K562 (cell line): ENCODE results near the gene LRRC25. TPM values are rescaled to one million over a fixed set of nuclear protein-coding genes. Genes with fewer than 3 reads are reported as not detected.

Experiments used
- CBFA2T2 ChIP-seq: fragments of 450-650 bp; conservative IDR thresholded peaks from 2 replicates; pipeline ENCODE4 v1.6.1; 2017; ENCODE audit warnings: mild to moderate bottlenecking
- ERF ChIP-seq: fragments of 450-650 bp; formaldehyde crosslinking; IDR thresholded peaks from 2 replicates; pipeline ENCODE4 v1.4.0; 2020; ENCODE audit warnings: mild to moderate bottlenecking, mixed read lengths
- GTF3C2 ChIP-seq: IDR thresholded peaks from 3 replicates; pipeline ENCODE4 v1.6.1; 2011; ENCODE audit warnings: borderline replicate concordance, mild to moderate bottlenecking, moderate library complexity; ENCODE audit not compliant: insufficient read length; ENCODE audit errors: extremely low read depth
- PBX2 ChIP-seq, 2 experiments: IDR thresholded peaks in 1 of 2; conservative IDR thresholded peaks in 1 of 2; 2 replicates each; pipeline ENCODE4 v1.6.1; 2016; ENCODE audit warnings: low read depth in 2 of 2, mild to moderate bottlenecking in 1 of 2, missing compliant biosample characterization in 1 of 2, missing genetic modification characterization in 1 of 2, moderate library complexity in 1 of 2
- PRMT5 ChIP-seq: sonication (generic); formaldehyde crosslinking; IDR thresholded peaks from 2 replicates; pipeline ENCODE4 v1.5.0; 2020; ENCODE audit warnings: missing genetic modification reagents
- SP1 ChIP-seq: sonication (generic); formaldehyde crosslinking; IDR thresholded peaks from 2 replicates; pipeline ENCODE4 v1.8.1; 2022; ENCODE audit warnings: mild to moderate bottlenecking, missing genetic modification reagents
- STAT6 ChIP-seq: sonication (generic); formaldehyde crosslinking; IDR thresholded peaks from 2 replicates; pipeline ENCODE4 v1.8.1; 2023; ENCODE audit warnings: mild to moderate bottlenecking, missing genetic modification reagents
- TAF1 ChIP-seq: IDR thresholded peaks from 2 replicates; pipeline ENCODE4 v1.6.1; 2011; ENCODE audit warnings: mild to moderate bottlenecking, low read length, moderate library complexity; ENCODE audit not compliant: insufficient read depth, control insufficient read depth, severe bottlenecking; ENCODE audit errors: extremely low read depth
- TFE3 ChIP-seq: fragments of 450-650 bp; formaldehyde crosslinking; IDR thresholded peaks from 2 replicates; pipeline ENCODE4 v1.4.0; 2020; ENCODE audit warnings: mild to moderate bottlenecking, mixed read lengths
- ZBTB34 ChIP-seq: fragments of 250-450 bp; sonication (Bioruptor Pico); IDR thresholded peaks from 2 replicates; pipeline ENCODE4 v1.8.0; 2021; ENCODE audit warnings: mild to moderate bottlenecking, moderate library complexity
- ZNF449 ChIP-seq: fragments of 250-450 bp; sonication (Bioruptor Pico); IDR thresholded peaks from 2 replicates; pipeline ENCODE4 v1.8.0; 2022; ENCODE audit warnings: moderate library complexity, mild to moderate bottlenecking, inconsistent platforms
- polyA plus RNA-seq, 8 experiments: library from polyadenylated mRNA; depleted of rRNA in 4 of 8; stranded (reverse) in 5 of 8; unstranded in 3 of 8; fragments of >200 nt; fragmentation: Nextera tagmentation in 2 of 8; fragmentation: Illumina TruSeq in 1 of 8; extraction: Ambion mirVana in 2 of 8; extraction: Trizol in 1 of 8; gene quantifications; 2 replicates each; pipeline versions ENCODE4 v1.2.1 to v1.2.3, GENCODE V29; 2011 to 2014; ENCODE audit warnings: inconsistent platforms in 1 of 8, missing spikeins in 1 of 8
- total RNA-seq, 7 experiments: library from RNA; depleted of rRNA in 6 of 7; stranded (reverse); fragments of >200 nt in 6 of 7; fragmentation: Illumina TruSeq in 2 of 7; extraction: Trizol in 2 of 7; gene quantifications; 2 replicates each; pipeline versions ENCODE4 v1.2.1 to v1.2.3, GENCODE V29; 2011 to 2021; ENCODE audit warnings: low replicate concordance in 1 of 7

Gene LRRC25
- total and polyA plus RNA-seq, 9 of the 15 experiments (the other 6 are each of a cell fraction or from before 2014, with no cell fraction given), result 0.07 to 0.36 (median 0.10) TPM; not detected in 3

- TF ChIP-seq GTF3C2 (no peak), STAT6 (CRISPR knock-in tag) (peak; percentile 45; the same call in 1 of the 2 replicates), TFE3 (CRISPR knock-in tag) (no peak), SP1 (CRISPR knock-in tag) (peak; percentile 75), PBX2 (CRISPR knock-in tag; IDR thresholded peaks at IDR 0.05; ENCODE audit: low read depth) (no peak), PBX2 (tag; conservative IDR thresholded peaks at IDR 0.05; ENCODE audit: low read depth) (no peak), ERF (CRISPR knock-in tag) (no peak; the same call in none of the 2 replicates), PRMT5 (CRISPR knock-in tag) (no peak), TAF1 (peak; percentile 57), ZBTB34 (CRISPR knock-in tag) (no peak), ZNF449 (CRISPR knock-in tag) (no peak), CBFA2T2 (peak; percentile 35; the same call in 1 of the 2 replicates)
Measured at GRCh38 chr19:18388100-18388959, 9.1 kb downstream of the LRRC25 start (continued).
